Measurements from ENCODE around the gene MEP1A.

DNA sequence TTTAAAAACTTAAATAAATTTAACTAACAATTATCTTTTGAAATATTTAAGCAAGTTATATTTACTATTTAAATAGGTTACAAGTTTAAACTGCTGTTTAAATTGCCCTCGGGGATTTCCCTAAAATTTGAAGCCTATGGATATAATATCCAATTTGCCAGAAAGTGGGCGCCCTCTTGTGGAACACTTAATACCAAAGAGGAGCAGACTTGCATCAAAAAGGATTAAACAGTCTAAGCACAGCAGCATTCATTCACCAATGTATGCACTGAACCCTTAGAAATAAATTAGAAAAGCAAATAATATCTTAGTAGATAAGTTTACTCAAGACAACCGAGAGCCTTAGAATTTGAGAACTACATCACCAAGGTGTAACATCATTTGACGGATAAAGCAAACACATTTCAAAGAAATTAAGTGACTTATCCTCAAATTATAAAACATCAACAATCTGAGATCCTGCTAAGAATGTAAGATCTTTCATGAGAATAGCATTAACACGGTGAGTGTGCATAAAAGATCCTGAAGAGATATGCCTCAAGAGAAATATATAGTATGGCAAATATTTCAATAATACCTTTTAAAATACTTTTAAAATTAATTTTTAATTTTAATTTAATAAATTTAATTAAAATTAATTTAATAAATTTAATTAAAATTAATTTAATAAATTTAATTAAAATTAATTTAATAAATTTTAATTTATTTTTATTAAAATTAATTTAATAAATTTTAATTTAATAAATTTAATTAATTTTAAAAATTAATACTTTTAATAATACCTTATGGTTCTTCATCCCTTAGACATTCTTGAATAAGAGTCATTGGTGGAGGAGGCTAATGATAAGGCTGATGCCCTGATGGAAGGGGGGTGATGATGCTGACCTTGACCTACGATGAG, 11.5 kb upstream of the MEP1A start:
- TF ChIP-seq, protein P1, sequence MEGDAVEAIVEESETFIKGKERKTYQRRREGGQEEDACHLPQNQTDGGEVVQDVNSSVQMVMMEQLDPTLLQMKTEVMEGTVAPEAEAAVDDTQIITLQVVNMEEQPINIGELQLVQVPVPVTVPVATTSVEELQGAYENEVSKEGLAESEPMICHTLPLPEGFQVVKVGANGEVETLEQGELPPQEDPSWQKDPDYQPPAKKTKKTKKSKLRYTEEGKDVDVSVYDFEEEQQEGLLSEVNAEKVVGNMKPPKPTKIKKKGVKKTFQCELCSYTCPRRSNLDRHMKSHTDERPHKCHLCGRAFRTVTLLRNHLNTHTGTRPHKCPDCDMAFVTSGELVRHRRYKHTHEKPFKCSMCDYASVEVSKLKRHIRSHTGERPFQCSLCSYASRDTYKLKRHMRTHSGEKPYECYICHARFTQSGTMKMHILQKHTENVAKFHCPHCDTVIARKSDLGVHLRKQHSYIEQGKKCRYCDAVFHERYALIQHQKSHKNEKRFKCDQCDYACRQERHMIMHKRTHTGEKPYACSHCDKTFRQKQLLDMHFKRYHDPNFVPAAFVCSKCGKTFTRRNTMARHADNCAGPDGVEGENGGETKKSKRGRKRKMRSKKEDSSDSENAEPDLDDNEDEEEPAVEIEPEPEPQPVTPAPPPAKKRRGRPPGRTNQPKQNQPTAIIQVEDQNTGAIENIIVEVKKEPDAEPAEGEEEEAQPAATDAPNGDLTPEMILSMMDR (conservative IDR thresholded peaks at IDR 0.05; ENCODE audit: low read depth, low read length): peak; percentile 59
- TF ChIP-seq USF2 (IDR thresholded peaks at IDR 0.05; ENCODE audit: low read depth, low read length): no peak
- TF ChIP-seq POLR2A (IDR thresholded peaks at IDR 0.05; ENCODE audit: low read depth, low read length): no peak
- TF ChIP-seq BHLHE40 (IDR thresholded peaks at IDR 0.05; ENCODE audit: low read depth, low read length): no peak
- no peak for TF ChIP-seq ELK1 (IDR thresholded peaks at IDR 0.05; ENCODE audit: borderline replicate concordance, low read depth, low read length)
- TF ChIP-seq RAD21 (IDR thresholded peaks at IDR 0.05; ENCODE audit: low read length): peak; percentile 56
- no peak for TF ChIP-seq MAFK (IDR thresholded peaks at IDR 0.05; ENCODE audit: low read depth, low read length)
- peak; percentile 57 for TF ChIP-seq SMC3 (IDR thresholded peaks at IDR 0.05; ENCODE audit: low read depth, low read length)

Data from IMR-90 (cell line).